HEK293 (cell line): Measurements from ENCODE around the gene PTPRN2.

Experiments
- CTCF ChIA-PET: fragments of 350-600 bp; formaldehyde crosslinking; extraction: SDS; loops from one replicate; lab custom pipeline; 2021; ENCODE audit warnings: antibody characterized with exemption; lab: Yijun Ruan, JAX
- POLR2A ChIA-PET: fragments of 300-600 bp; formaldehyde crosslinking; extraction: SDS; loops from one replicate; lab custom pipeline; 2020; ENCODE audit warnings: antibody characterized with exemption, inconsistent platforms; lab: Yijun Ruan, JAX
- H3K27ac ChIP-seq: fragments of 200-500 bp; sonication (Bioruptor generic); 2 replicates; pipeline ENCODE4 v1.5.1; 2014; ENCODE audit warnings: low read depth, low read length, control low read depth, inconsistent platforms; ENCODE audit errors: extremely low read depth
- H3K36me3 ChIP-seq, 2 experiments: fragments of 200-500 bp in 1 of 2; sonication (Bioruptor generic) in 1 of 2; 1 replicate in 1 of 2; 2 replicates in 1 of 2; pipeline ENCODE4 v1.5.1; 2014 to 2017; ENCODE audit warnings: inconsistent platforms in 2 of 2, low read length in 2 of 2; ENCODE audit not compliant: control insufficient read depth in 2 of 2, insufficient read depth in 1 of 2
- H3K4me1 ChIP-seq: fragments of 200-500 bp; sonication (Bioruptor generic); 2 replicates; pipeline ENCODE4 v1.5.1; 2014; ENCODE audit warnings: mild to moderate bottlenecking, low read length, inconsistent platforms; ENCODE audit not compliant: control insufficient read depth, insufficient read depth
- H3K4me3 ChIP-seq: 2 replicates; pipeline ENCODE4 v1.5.1; 2011; ENCODE audit warnings: low read depth, mild to moderate bottlenecking, control low read depth, low read length, moderate library complexity
- H3K9me3 ChIP-seq: fragments of 200-500 bp; sonication (Bioruptor generic); 2 replicates; pipeline ENCODE4 v1.5.1; 2014; ENCODE audit warnings: low read depth, low read length, inconsistent platforms; ENCODE audit not compliant: control insufficient read depth, insufficient read depth
- GLIS2 ChIP-seq: fragments of 450-650 bp; formaldehyde crosslinking; IDR thresholded peaks from 2 replicates; pipeline ENCODE4 v1.5.1; 2016; ENCODE audit warnings: missing biosample characterization, missing genetic modification characterization
- HIC1 ChIP-seq: fragments of 450-650 bp; formaldehyde crosslinking; IDR thresholded peaks from 2 replicates; pipeline ENCODE4 v1.5.1; 2016; ENCODE audit warnings: missing biosample characterization, missing genetic modification characterization
- HOXD13 ChIP-seq: sonication (generic); formaldehyde crosslinking; IDR thresholded peaks from 2 replicates; pipeline ENCODE4 v1.8.0; 2022; ENCODE audit warnings: missing genetic modification reagents, borderline replicate concordance
- IKZF3 ChIP-seq: fragments of 450-650 bp; IDR thresholded peaks from 2 replicates; pipeline ENCODE4 v1.5.0; 2018; ENCODE audit warnings: missing biosample characterization, mild to moderate bottlenecking, missing genetic modification characterization, moderate library complexity
- KLF8 ChIP-seq: fragments of 450-650 bp; formaldehyde crosslinking; IDR thresholded peaks from 2 replicates; pipeline ENCODE4 v1.5.1; 2016; ENCODE audit warnings: missing biosample characterization, missing genetic modification characterization
- PRDM4 ChIP-seq: fragments of 450-650 bp; formaldehyde crosslinking; IDR thresholded peaks from 2 replicates; pipeline ENCODE4 v1.5.1; 2017; ENCODE audit warnings: missing biosample characterization, missing genetic modification characterization
- SP2 ChIP-seq: fragments of 450-650 bp; formaldehyde crosslinking; IDR thresholded peaks from 2 replicates; pipeline ENCODE4 v1.5.1; 2016; ENCODE audit warnings: missing biosample characterization, missing genetic modification characterization
- SP7 ChIP-seq: fragments of 450-650 bp; formaldehyde crosslinking; IDR thresholded peaks from 2 replicates; pipeline ENCODE4 v1.5.1; 2016; ENCODE audit warnings: missing biosample characterization, missing genetic modification characterization
- ZEB2 ChIP-seq: fragments of 450-650 bp; formaldehyde crosslinking; IDR thresholded peaks from 2 replicates; pipeline ENCODE4 v1.5.1; 2016; ENCODE audit warnings: missing biosample characterization, missing genetic modification characterization
- ZNF121 ChIP-seq: fragments of 450-650 bp; formaldehyde crosslinking; IDR thresholded peaks from 2 replicates; pipeline ENCODE4 v1.5.1; 2016; ENCODE audit warnings: missing biosample characterization, missing genetic modification characterization
- ZNF18 ChIP-seq: fragments of 450-650 bp; formaldehyde crosslinking; IDR thresholded peaks from 2 replicates; pipeline ENCODE4 v1.5.1; 2016; ENCODE audit warnings: missing biosample characterization, missing genetic modification characterization
- ZNF274 ChIP-seq, 2 experiments: fragments of 200-500 bp in 1 of 2; fragments of 450-650 bp in 1 of 2; sonication (Bioruptor generic) in 1 of 2; formaldehyde crosslinking in 1 of 2; IDR thresholded peaks; 2 replicates each; pipeline versions ENCODE4 v1.5.1 to v1.6.1; 2014 to 2016; ENCODE audit warnings: borderline replicate concordance in 1 of 2, inconsistent platforms in 1 of 2, low read length in 1 of 2, missing biosample characterization in 1 of 2, missing genetic modification characterization in 1 of 2
- ZNF433 ChIP-seq: fragments of 450-650 bp; formaldehyde crosslinking; IDR thresholded peaks from 2 replicates; pipeline ENCODE4 v1.5.1; 2016; ENCODE audit warnings: missing biosample characterization, missing genetic modification characterization, low read depth
- ZNF48 ChIP-seq: fragments of 450-650 bp; formaldehyde crosslinking; IDR thresholded peaks from 2 replicates; pipeline ENCODE4 v1.5.1; 2016; ENCODE audit warnings: missing biosample characterization, missing genetic modification characterization
- ZNF558 ChIP-seq: fragments of 450-650 bp; formaldehyde crosslinking; IDR thresholded peaks from 2 replicates; pipeline ENCODE4 v1.5.1; 2016; ENCODE audit warnings: missing biosample characterization, missing genetic modification characterization
- ZNF571 ChIP-seq: fragments of 450-650 bp; formaldehyde crosslinking; IDR thresholded peaks from 2 replicates; pipeline ENCODE4 v1.5.0; 2017; ENCODE audit warnings: missing biosample characterization, missing genetic modification characterization
- TF ChIP-seq, protein P1 (sequence below): fragments of 450-650 bp; formaldehyde crosslinking; IDR thresholded peaks from 2 replicates; pipeline ENCODE4 v1.5.1; 2016; ENCODE audit warnings: missing biosample characterization, missing genetic modification characterization, borderline replicate concordance
- TF ChIP-seq, protein P2 (sequence below): fragments of 450-650 bp; formaldehyde crosslinking; IDR thresholded peaks from 2 replicates; pipeline ENCODE4 v1.5.1; 2016; ENCODE audit warnings: missing biosample characterization, missing genetic modification characterization, low read depth

Gene PTPRN2

DNA sequence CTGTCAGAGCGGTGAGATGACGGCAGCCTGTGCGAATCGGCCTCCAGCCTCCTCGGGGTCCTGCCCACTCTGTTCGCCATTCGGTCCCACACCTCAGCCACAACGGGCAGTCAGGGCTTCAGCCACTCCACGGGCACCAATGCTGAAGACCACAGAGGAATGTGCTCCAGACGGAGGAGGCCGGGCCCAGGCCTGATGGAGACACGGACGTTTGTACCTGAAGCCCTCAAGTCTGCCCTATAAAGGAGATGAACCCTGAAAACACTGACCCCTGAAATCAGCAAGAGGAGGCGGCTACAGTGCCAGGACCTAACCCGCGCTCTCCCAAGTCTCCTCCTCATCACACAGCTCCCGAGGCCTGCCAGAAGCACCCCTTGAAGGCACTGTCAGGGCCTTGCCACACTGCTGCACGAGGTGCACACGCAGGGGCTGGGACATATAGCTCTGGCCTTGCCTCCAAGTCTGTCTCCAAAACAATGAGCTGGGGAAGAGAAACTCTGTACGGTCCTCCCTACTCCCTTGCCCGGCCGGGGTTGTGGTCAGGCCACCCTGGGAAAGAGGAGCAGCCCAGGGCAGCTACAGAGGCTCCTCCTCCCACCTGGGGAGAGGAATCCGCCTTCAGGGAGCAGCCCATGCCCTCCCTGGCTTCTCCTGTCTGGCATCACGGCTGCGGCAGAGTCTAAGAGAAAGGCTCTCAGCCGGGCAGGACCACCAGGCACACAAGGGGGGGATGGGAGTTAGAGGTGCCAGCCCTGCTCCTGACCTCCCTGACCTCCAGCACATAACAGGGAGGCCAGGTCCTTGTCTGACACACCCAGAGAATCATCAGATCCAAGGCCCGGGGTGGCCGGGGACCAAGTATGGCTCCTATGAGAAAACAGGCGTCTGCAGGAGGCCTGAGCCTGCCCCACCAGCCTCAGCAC, 310.1 kb downstream of the PTPRN2 start (continued):
- TF ChIP-seq HOXD13, result no peak
- TF ChIP-seq GLIS2, result no peak
- TF ChIP-seq HIC1 (tag by site-specific recombination), result no peak

DNA sequence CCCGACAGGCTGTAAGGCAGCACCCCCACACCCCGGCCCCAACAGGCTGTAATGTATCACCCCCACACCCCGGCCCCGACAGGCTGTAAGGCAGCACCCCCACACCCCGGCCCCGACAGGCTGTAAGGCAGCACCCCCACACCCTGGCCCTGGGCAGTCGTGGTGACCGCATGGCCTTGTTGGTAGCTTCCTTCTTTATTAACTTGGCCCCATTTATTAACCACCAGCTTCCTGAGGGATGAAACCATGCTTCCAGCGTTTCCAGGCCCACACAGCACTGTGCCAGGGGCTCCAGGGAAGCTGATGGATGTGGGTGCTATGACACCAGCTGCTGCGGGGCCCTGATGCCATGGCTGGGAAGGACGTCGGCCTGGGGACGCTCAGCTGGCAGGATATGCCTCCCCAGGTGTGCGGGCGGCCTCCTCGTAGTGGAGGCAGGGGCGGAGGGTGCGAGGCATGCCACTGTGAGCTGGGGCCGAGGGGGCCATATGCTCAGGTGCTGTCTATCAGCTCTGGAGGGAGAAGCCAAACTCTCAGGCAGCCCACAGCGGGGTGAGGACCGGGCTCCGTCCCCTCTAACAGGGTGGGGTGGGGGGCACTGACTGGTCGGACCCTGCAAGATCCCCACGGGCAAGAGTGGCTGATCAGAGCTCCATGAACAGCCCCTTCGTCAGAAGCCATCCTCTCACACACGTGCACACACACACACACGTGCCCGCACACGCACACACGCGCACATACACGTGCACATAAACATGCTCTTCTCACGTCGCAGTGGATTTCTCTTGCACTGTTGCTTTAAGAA, 311.0 kb downstream of the PTPRN2 start:
- POLR2A ChIA-PET, result no interaction called here
- CTCF ChIA-PET, result no interaction called here
- no peaks in the 10 kb centered on the region for H3K9me3 ChIP-seq
- no peak overlapping the region for H3K27ac ChIP-seq
- H3K4me1 ChIP-seq, result no peaks in the 10 kb centered on the region
- no peak overlapping the region for H3K4me3 ChIP-seq
- no peaks in the 10 kb centered on the region for H3K36me3 ChIP-seq
- TF ChIP-seq ZNF121 (tag by site-specific recombination) (no peak), ZNF433 (tag by site-specific recombination) (no peak), IKZF3 (tag by site-specific recombination) (no peak), SP2 (no peak), ZNF48 (no peak), KLF8 (tag by site-specific recombination) (no peak), ZNF18 (tag by site-specific recombination) (no peak), ZNF571 (no peak), ZNF274 (IDR thresholded peaks at IDR 0.05; ENCODE audit: low read length) (no peak), ZNF274 (tag by site-specific recombination; IDR thresholded peaks at IDR 0.05; ENCODE audit: borderline replicate concordance) (no peak), SP7 (tag by site-specific recombination) (no peak), PRDM4 (tag by site-specific recombination) (no peak), ZNF558 (tag by site-specific recombination) (no peak), ZEB2 (tag by site-specific recombination) (no peak)
- TF ChIP-seq, protein P1, sequence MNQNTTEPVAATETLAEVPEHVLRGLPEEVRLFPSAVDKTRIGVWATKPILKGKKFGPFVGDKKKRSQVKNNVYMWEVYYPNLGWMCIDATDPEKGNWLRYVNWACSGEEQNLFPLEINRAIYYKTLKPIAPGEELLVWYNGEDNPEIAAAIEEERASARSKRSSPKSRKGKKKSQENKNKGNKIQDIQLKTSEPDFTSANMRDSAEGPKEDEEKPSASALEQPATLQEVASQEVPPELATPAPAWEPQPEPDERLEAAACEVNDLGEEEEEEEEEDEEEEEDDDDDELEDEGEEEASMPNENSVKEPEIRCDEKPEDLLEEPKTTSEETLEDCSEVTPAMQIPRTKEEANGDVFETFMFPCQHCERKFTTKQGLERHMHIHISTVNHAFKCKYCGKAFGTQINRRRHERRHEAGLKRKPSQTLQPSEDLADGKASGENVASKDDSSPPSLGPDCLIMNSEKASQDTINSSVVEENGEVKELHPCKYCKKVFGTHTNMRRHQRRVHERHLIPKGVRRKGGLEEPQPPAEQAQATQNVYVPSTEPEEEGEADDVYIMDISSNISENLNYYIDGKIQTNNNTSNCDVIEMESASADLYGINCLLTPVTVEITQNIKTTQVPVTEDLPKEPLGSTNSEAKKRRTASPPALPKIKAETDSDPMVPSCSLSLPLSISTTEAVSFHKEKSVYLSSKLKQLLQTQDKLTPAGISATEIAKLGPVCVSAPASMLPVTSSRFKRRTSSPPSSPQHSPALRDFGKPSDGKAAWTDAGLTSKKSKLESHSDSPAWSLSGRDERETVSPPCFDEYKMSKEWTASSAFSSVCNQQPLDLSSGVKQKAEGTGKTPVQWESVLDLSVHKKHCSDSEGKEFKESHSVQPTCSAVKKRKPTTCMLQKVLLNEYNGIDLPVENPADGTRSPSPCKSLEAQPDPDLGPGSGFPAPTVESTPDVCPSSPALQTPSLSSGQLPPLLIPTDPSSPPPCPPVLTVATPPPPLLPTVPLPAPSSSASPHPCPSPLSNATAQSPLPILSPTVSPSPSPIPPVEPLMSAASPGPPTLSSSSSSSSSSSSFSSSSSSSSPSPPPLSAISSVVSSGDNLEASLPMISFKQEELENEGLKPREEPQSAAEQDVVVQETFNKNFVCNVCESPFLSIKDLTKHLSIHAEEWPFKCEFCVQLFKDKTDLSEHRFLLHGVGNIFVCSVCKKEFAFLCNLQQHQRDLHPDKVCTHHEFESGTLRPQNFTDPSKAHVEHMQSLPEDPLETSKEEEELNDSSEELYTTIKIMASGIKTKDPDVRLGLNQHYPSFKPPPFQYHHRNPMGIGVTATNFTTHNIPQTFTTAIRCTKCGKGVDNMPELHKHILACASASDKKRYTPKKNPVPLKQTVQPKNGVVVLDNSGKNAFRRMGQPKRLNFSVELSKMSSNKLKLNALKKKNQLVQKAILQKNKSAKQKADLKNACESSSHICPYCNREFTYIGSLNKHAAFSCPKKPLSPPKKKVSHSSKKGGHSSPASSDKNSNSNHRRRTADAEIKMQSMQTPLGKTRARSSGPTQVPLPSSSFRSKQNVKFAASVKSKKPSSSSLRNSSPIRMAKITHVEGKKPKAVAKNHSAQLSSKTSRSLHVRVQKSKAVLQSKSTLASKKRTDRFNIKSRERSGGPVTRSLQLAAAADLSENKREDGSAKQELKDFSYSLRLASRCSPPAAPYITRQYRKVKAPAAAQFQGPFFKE (tag by site-specific recombination), result no peak
- TF ChIP-seq, protein P2, sequence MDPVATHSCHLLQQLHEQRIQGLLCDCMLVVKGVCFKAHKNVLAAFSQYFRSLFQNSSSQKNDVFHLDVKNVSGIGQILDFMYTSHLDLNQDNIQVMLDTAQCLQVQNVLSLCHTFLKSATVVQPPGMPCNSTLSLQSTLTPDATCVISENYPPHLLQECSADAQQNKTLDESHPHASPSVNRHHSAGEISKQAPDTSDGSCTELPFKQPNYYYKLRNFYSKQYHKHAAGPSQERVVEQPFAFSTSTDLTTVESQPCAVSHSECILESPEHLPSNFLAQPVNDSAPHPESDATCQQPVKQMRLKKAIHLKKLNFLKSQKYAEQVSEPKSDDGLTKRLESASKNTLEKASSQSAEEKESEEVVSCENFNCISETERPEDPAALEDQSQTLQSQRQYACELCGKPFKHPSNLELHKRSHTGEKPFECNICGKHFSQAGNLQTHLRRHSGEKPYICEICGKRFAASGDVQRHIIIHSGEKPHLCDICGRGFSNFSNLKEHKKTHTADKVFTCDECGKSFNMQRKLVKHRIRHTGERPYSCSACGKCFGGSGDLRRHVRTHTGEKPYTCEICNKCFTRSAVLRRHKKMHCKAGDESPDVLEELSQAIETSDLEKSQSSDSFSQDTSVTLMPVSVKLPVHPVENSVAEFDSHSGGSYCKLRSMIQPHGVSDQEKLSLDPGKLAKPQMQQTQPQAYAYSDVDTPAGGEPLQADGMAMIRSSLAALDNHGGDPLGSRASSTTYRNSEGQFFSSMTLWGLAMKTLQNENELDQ (tag by site-specific recombination), result no peak
